ENCODE data around the gene UNC13D. TPM values are rescaled to one million over a fixed set of nuclear protein-coding genes. Genes with fewer than 3 reads are reported as not detected.

UNC13D gene
- total and polyA plus RNA-seq, 9 of the 15 experiments (the other 6 are each of a cell fraction or from before 2014, with no cell fraction given) = 0.86 to 244 (median 69.2) TPM

GRCh38 chr17:75783069-75783783 is 61.0 kb downstream of the UNC13D start (continued):
- TF ChIP-seq ZNF407 (IDR thresholded peaks at IDR 0.05; ENCODE audit: low read depth) (no peak), RAD51 (IDR thresholded peaks at IDR 0.05; ENCODE audit: borderline replicate concordance, low read depth) (0 out of 2 replicates have a peak, but pooled peaks have one; percentile 6), ZKSCAN8 (CRISPR knock-in tag; IDR thresholded peaks at IDR 0.05) (no peak; the same call in 1 of the 2 replicates), CEBPG (CRISPR knock-in tag; IDR thresholded peaks at IDR 0.05) (no peak), CEBPG (tag; conservative IDR thresholded peaks at IDR 0.05 in 1 of 2, IDR thresholded peaks at IDR 0.05 in 1 of 2) (peak in 1 of 2 experiments; percentile 26; a peak in 1 of 4 replicates), ZNF507 (tag; conservative IDR thresholded peaks at IDR 0.05) (no peak), ZNF586 (CRISPR knock-in tag; conservative IDR thresholded peaks at IDR 0.05) (no peak), CBX3 (IDR thresholded peaks at IDR 0.05; ENCODE audit: borderline replicate concordance in 1 of 2, low read length in 2 of 2) (no peak), STAT6 (CRISPR knock-in tag; IDR thresholded peaks at IDR 0.05) (no peak), SMARCE1 (IDR thresholded peaks at IDR 0.05) (no peak), SRSF9 (IDR thresholded peaks at IDR 0.05; ENCODE audit: borderline replicate concordance, low read depth, low read length) (no peak), STAT5B (CRISPR knock-in tag; IDR thresholded peaks at IDR 0.05) (no peak), SMAD2 (IDR thresholded peaks at IDR 0.05; ENCODE audit: low read depth, low read length) (no peak), RCOR1 (IDR thresholded peaks at IDR 0.05; ENCODE audit: borderline replicate concordance in 1 of 2, low read depth in 2 of 2, low read length in 2 of 2) (no peak), SRF (CRISPR knock-in tag; IDR thresholded peaks at IDR 0.05) (no peak), ZC3H11A (IDR thresholded peaks at IDR 0.05; ENCODE audit: low read depth, low read length) (no peak), EP400 (IDR thresholded peaks at IDR 0.05) (peak; percentile 38; the same call in 1 of the 2 replicates), TFAM (CRISPR knock-in tag; conservative IDR thresholded peaks at IDR 0.05) (no peak)
